Measurements from ENCODE around the gene RSL1D1. TPM values are rescaled to one million over a fixed set of nuclear protein-coding genes. Genes with fewer than 3 reads are reported as not detected.
A peak's percentile ranks its signal among the peaks of the same experiment; 100 is the strongest.

RSL1D1 gene
- total and polyA plus RNA-seq, 9 of the 15 experiments (the other 6 are each of a cell fraction or from before 2014, with no cell fraction given), result 259 to 753 (median 373) TPM

GRCh38 chr16:11851294-11852091 is at the start of gene RSL1D1 (continued):
- TF ChIP-seq STAG1 (CRISPR knock-in tag; IDR thresholded peaks at IDR 0.05; ENCODE audit: borderline replicate concordance) (peak; percentile 46; the same call in 1 of the 2 replicates), ZNF551 (CRISPR knock-in tag; IDR thresholded peaks at IDR 0.05) (no peak), ZNF592 (IDR thresholded peaks at IDR 0.05) (no peak), SPI1 (IDR thresholded peaks at IDR 0.05; ENCODE audit: borderline replicate concordance, low read depth, low read length) (peak; percentile 93), MYC (IDR thresholded peaks at IDR 0.05; ENCODE audit: low read depth, low read length) (peak; percentile 100), MYC (CRISPR knock-in tag; IDR thresholded peaks at IDR 0.05; ENCODE audit: borderline replicate concordance, low read depth) (peak; percentile 98), MBD2 (IDR thresholded peaks at IDR 0.05; ENCODE audit: borderline replicate concordance, low read depth) (peak; percentile 15; the same call in 1 of the 2 replicates), MNT (conservative IDR thresholded peaks at IDR 0.05) (peak; percentile 98 to 99), SIN3A (IDR thresholded peaks at IDR 0.05; ENCODE audit: borderline replicate concordance in 2 of 2, control insufficient read depth in 1 of 2, low read depth in 2 of 2, low read length in 2 of 2) (peak; percentile 67 to 78; a peak in 2 of 4 replicates), SP2 (IDR thresholded peaks at IDR 0.05; ENCODE audit: extremely low read depth, low read depth, low read length, poor library complexity, severe bottlenecking) (peak; percentile 47), PBX2 (CRISPR knock-in tag; IDR thresholded peaks at IDR 0.05; ENCODE audit: low read depth) (no peak), PBX2 (tag; conservative IDR thresholded peaks at IDR 0.05; ENCODE audit: low read depth) (no peak), ZBTB2 (IDR thresholded peaks at IDR 0.05) (peak; percentile 94), RFX7 (CRISPR knock-in tag; IDR thresholded peaks at IDR 0.05) (no peak), POLR2AphosphoS5 (IDR thresholded peaks at IDR 0.05; ENCODE audit: control insufficient read depth, insufficient read depth, low read depth, low read length) (peak; percentile 92), TAF9B (IDR thresholded peaks at IDR 0.05; ENCODE audit: partially characterized antibody) (peak; percentile 98)

Measured in K562 (cell line).